K562 (cell line): ENCODE data around the gene EFHB. TPM values are rescaled to one million over a fixed set of nuclear protein-coding genes. Genes with fewer than 3 reads are reported as not detected.

Source experiments
- BCOR ChIP-seq: fragments of 450-650 bp; IDR thresholded peaks from 2 replicates; pipeline ENCODE4 v1.6.1; 2016
- CBX1 ChIP-seq: sonication (generic); IDR thresholded peaks from 2 replicates; pipeline ENCODE4 v1.6.1; 2016; ENCODE audit warnings: antibody characterized with exemption, low read depth, mild to moderate bottlenecking
- CXXC5 ChIP-seq: fragments of 250-450 bp; sonication (Bioruptor Pico); IDR thresholded peaks from 2 replicates; pipeline ENCODE4 v1.8.0; 2022; ENCODE audit warnings: inconsistent platforms, mild to moderate bottlenecking, moderate library complexity
- EHMT2 ChIP-seq: fragments of 450-650 bp; IDR thresholded peaks from 2 replicates; pipeline ENCODE4 v1.6.1; 2018; ENCODE audit warnings: antibody characterized with exemption
- GTF3C2 ChIP-seq: IDR thresholded peaks from 3 replicates; pipeline ENCODE4 v1.6.1; 2011; ENCODE audit warnings: borderline replicate concordance, mild to moderate bottlenecking, moderate library complexity; ENCODE audit not compliant: insufficient read length; ENCODE audit errors: extremely low read depth
- HNRNPUL1 ChIP-seq: fragments of 200-400 bp; formaldehyde crosslinking; IDR thresholded peaks from 2 replicates; pipeline ENCODE4 v1.6.1; 2017; ENCODE audit warnings: low read length
- MYC ChIP-seq, 2 experiments: fragments of 250-450 bp in 1 of 2; sonication (Bioruptor Pico) in 1 of 2; IDR thresholded peaks; 2 replicates each; pipeline versions ENCODE4 v1.5.1 to v1.6.1; 2012 to 2021; ENCODE audit warnings: low read depth in 2 of 2, borderline replicate concordance in 1 of 2, improper control_type of control experiment in 1 of 2, low read length in 1 of 2, mild to moderate bottlenecking in 1 of 2, moderate library complexity in 1 of 2
- NCOA6 ChIP-seq: fragments of 450-650 bp; IDR thresholded peaks from 2 replicates; pipeline ENCODE4 v1.6.1; 2017; ENCODE audit warnings: mild to moderate bottlenecking
- NFRKB ChIP-seq: fragments of 450-650 bp; IDR thresholded peaks from 2 replicates; pipeline ENCODE4 v1.6.1; 2016; ENCODE audit warnings: low read depth
- NR4A1 ChIP-seq, 2 experiments: fragments of 250-450 bp in 1 of 2; fragments of 450-650 bp in 1 of 2; sonication (Bioruptor Pico) in 1 of 2; IDR thresholded peaks; 2 replicates each; pipeline versions ENCODE4 v1.4.0 to v1.6.1; 2016 to 2020; ENCODE audit warnings: mild to moderate bottlenecking in 2 of 2, missing compliant biosample characterization in 1 of 2, missing genetic modification characterization in 1 of 2, moderate library complexity in 1 of 2
- RBM15 ChIP-seq: fragments of 200-400 bp; formaldehyde crosslinking; IDR thresholded peaks from 2 replicates; pipeline ENCODE4 v1.6.1; 2018; ENCODE audit warnings: mild to moderate bottlenecking, low read length, moderate library complexity; ENCODE audit not compliant: insufficient read depth
- SETDB1 ChIP-seq: IDR thresholded peaks from one replicate; pipeline ENCODE4 v1.6.1; 2012; ENCODE audit warnings: low read length, control low read depth, inconsistent platforms
- SP2 ChIP-seq: IDR thresholded peaks from 2 replicates; pipeline ENCODE4 v1.6.1; 2011; ENCODE audit warnings: mild to moderate bottlenecking, low read depth, low read length, moderate library complexity; ENCODE audit not compliant: poor library complexity, severe bottlenecking; ENCODE audit errors: extremely low read depth
- ZBTB17 ChIP-seq: fragments of 450-650 bp; formaldehyde crosslinking; IDR thresholded peaks from 2 replicates; pipeline ENCODE4 v1.4.0; 2020; ENCODE audit warnings: mild to moderate bottlenecking
- ZNF121 ChIP-seq: sonication (generic); formaldehyde crosslinking; conservative IDR thresholded peaks from 2 replicates; pipeline ENCODE4 v1.8.0; 2022; ENCODE audit warnings: missing genetic modification reagents
- ZNF274 ChIP-seq: IDR thresholded peaks from 2 replicates; pipeline ENCODE4 v1.6.1; 2011; ENCODE audit warnings: low read depth, mild to moderate bottlenecking, low read length, moderate library complexity, borderline replicate concordance
- ZNF277 ChIP-seq: fragments of 250-450 bp; sonication (Bioruptor Pico); IDR thresholded peaks from 2 replicates; pipeline ENCODE4 v1.8.0; 2022; ENCODE audit warnings: inconsistent platforms, mild to moderate bottlenecking, moderate library complexity, borderline replicate concordance
- ZNF347 ChIP-seq: fragments of 450-650 bp; formaldehyde crosslinking; IDR thresholded peaks from 2 replicates; pipeline ENCODE4 v1.4.0; 2020; ENCODE audit warnings: low read depth, mild to moderate bottlenecking, moderate library complexity
- polyA plus RNA-seq, 8 experiments: library from polyadenylated mRNA; depleted of rRNA in 4 of 8; stranded (reverse) in 5 of 8; unstranded in 3 of 8; fragments of >200 nt; fragmentation: Nextera tagmentation in 2 of 8; fragmentation: Illumina TruSeq in 1 of 8; extraction: Ambion mirVana in 2 of 8; extraction: Trizol in 1 of 8; gene quantifications; 2 replicates each; pipeline versions ENCODE4 v1.2.1 to v1.2.3, GENCODE V29; 2011 to 2014; ENCODE audit warnings: inconsistent platforms in 1 of 8, missing spikeins in 1 of 8
- total RNA-seq, 7 experiments: library from RNA; depleted of rRNA in 6 of 7; stranded (reverse); fragments of >200 nt in 6 of 7; fragmentation: Illumina TruSeq in 2 of 7; extraction: Trizol in 2 of 7; gene quantifications; 2 replicates each; pipeline versions ENCODE4 v1.2.1 to v1.2.3, GENCODE V29; 2011 to 2021; ENCODE audit warnings: low replicate concordance in 1 of 7
- TF ChIP-seq, protein P1 (sequence below): fragments of 250-450 bp; sonication (Bioruptor Pico); IDR thresholded peaks from 2 replicates; pipeline ENCODE4 v1.4.0; 2020

Gene EFHB
- total and polyA plus RNA-seq, 9 of the 15 experiments (the other 6 are each of a cell fraction or from before 2014, with no cell fraction given), result 1.5 to 4.0 (median 1.8) TPM

DNA sequence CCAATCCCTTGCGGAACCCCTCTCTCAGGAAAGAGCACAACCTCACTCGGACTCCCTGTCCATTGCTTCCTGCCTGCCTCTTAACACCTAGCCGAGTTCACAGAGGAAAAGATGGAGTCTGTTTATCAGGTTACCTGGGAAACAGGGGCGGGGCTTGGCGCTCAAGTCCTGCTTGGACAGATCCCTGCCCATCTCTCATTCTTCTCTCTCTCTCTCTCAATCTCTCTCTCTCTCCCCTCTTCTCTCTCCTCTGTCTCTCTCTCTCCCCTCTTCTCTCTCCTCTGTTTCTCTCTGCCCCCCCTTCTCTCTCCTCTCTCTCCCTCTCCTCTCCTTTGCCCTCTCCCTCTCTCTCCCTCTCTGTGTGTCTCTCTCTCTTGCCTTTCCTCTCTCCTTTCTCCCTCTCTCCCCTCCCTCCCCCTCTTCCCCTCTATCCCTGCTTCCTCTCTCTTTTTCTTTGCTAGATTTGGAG, at the start of gene EFHB (continued):
- TF ChIP-seq GTF3C2 (no peak), SP2 (no peak), HNRNPUL1 (no peak), NR4A1 (CRISPR knock-in tag; IDR thresholded peaks at IDR 0.05) (no peak), NR4A1 (tag; IDR thresholded peaks at IDR 0.05) (no peak), BCOR (peak; percentile 69), NCOA6 (no peak), CXXC5 (CRISPR knock-in tag) (no peak), ZNF277 (CRISPR knock-in tag) (no peak), ZNF121 (CRISPR knock-in tag) (no peak), SETDB1 (no peak), EHMT2 (peak; percentile 84), ZNF347 (CRISPR knock-in tag) (no peak), ZBTB17 (CRISPR knock-in tag) (no peak), MYC (IDR thresholded peaks at IDR 0.05; ENCODE audit: low read depth, low read length) (no peak), MYC (CRISPR knock-in tag; IDR thresholded peaks at IDR 0.05; ENCODE audit: borderline replicate concordance, low read depth) (no peak), ZNF274 (no peak), CBX1 (no peak), NFRKB (0 out of 2 replicates have a peak, but pooled peaks have one; percentile 62), RBM15 (no peak)
- TF ChIP-seq, protein P1, sequence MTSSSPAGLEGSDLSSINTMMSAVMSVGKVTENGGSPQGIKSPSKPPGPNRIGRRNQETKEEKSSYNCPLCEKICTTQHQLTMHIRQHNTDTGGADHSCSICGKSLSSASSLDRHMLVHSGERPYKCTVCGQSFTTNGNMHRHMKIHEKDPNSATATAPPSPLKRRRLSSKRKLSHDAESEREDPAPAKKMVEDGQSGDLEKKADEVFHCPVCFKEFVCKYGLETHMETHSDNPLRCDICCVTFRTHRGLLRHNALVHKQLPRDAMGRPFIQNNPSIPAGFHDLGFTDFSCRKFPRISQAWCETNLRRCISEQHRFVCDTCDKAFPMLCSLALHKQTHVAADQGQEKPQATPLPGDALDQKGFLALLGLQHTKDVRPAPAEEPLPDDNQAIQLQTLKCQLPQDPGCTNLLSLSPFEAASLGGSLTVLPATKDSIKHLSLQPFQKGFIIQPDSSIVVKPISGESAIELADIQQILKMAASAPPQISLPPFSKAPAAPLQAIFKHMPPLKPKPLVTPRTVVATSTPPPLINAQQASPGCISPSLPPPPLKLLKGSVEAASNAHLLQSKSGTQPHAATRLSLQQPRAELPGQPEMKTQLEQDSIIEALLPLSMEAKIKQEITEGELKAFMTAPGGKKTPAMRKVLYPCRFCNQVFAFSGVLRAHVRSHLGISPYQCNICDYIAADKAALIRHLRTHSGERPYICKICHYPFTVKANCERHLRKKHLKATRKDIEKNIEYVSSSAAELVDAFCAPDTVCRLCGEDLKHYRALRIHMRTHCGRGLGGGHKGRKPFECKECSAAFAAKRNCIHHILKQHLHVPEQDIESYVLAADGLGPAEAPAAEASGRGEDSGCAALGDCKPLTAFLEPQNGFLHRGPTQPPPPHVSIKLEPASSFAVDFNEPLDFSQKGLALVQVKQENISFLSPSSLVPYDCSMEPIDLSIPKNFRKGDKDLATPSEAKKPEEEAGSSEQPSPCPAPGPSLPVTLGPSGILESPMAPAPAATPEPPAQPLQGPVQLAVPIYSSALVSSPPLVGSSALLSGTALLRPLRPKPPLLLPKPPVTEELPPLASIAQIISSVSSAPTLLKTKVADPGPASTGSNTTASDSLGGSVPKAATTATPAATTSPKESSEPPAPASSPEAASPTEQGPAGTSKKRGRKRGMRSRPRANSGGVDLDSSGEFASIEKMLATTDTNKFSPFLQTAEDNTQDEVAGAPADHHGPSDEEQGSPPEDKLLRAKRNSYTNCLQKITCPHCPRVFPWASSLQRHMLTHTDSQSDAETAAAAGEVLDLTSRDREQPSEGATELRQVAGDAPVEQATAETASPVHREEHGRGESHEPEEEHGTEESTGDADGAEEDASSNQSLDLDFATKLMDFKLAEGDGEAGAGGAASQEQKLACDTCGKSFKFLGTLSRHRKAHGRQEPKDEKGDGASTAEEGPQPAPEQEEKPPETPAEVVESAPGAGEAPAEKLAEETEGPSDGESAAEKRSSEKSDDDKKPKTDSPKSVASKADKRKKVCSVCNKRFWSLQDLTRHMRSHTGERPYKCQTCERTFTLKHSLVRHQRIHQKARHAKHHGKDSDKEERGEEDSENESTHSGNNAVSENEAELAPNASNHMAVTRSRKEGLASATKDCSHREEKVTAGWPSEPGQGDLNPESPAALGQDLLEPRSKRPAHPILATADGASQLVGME, result no peak
